DND-41 (cell line): ENCODE results near the gene SNRNP48.

Experiments
- CTCF ChIP-seq: IDR thresholded peaks from 2 replicates; pipeline ENCODE4 v1.5.1; 2012; ENCODE audit warnings: borderline replicate concordance, low read length, moderate library complexity, mild to moderate bottlenecking; ENCODE audit not compliant: poor library complexity, severe bottlenecking; ENCODE audit errors: extremely low read depth
- EZH2 ChIP-seq: IDR thresholded peaks from 3 replicates; pipeline ENCODE4 v1.6.1; 2012; ENCODE audit warnings: borderline replicate concordance, low read depth, mild to moderate bottlenecking, moderate library complexity, low read length, inconsistent platforms; ENCODE audit not compliant: severe bottlenecking

GRCh38 chr6:7568021-7568420 is 22.0 kb upstream of the SNRNP48 start:
- TF ChIP-seq CTCF (no peak), EZH2 (no peak)
